ENCODE measurements around the gene GLRX2. TPM values are rescaled to one million over a fixed set of nuclear protein-coding genes. Genes with fewer than 3 reads are reported as not detected.

Gene GLRX2
- polyA plus RNA-seq, 3 donors, result 9.0 to 16.8 (median 15.9) TPM

Other genes starting within 250 kb of the GLRX2 start
- 10 to 100 TPM; 14.4 to 16.0 (median 15.0) TPM for gene UCHL5, start 46.1 kb downstream of the GLRX2 start, polyA plus RNA-seq
- gene RO60, start 45.8 kb downstream of the GLRX2 start, polyA plus RNA-seq, result 10 to 100 TPM in 2 of 3 donors, 1 to 10 TPM in 1; 4.6 to 12.5 (median 11.8) TPM
- 10 to 100 TPM in 2 of 3 donors, 1 to 10 TPM in 1; 7.6 to 17.9 (median 12.9) TPM for gene CDC73, start 16.6 kb upstream of the GLRX2 start, polyA plus RNA-seq
- gene B3GALT2, start 81.2 kb upstream of the GLRX2 start, polyA plus RNA-seq, result under 1 TPM; 0.13 to 0.79 (median 0.13) TPM